IMR-90 (cell line): Measurements from ENCODE around the gene SLC25A5. TPM values are rescaled to one million over a fixed set of nuclear protein-coding genes. Genes with fewer than 3 reads are reported as not detected.
A peak's percentile ranks its signal among the peaks of the same experiment; 100 is the strongest.

Experiments
- ATAC-seq: fragments of 200-7000 bp; cut with Tn5 transposase; 2 replicates; pipeline ENCODE4 v1.9.1; 2020; ENCODE audit warnings: low read depth, mild to moderate bottlenecking, moderate library complexity
- BruUV-seq: library from RNA; stranded (reverse); fragments of 400-500 nt; replicated peaks from 2 replicates; lab custom pipeline; 2021; lab: Mats Ljungman, UMichigan
- CTCF ChIA-PET: fragments of 300-600 bp; formaldehyde crosslinking; extraction: SDS; loops from one replicate; lab custom pipeline; 2021; ENCODE audit warnings: antibody characterized with exemption; lab: Yijun Ruan, JAX
- POLR2A ChIA-PET: fragments of 300-600 bp; sonication (Branson Sonifier 250); formaldehyde crosslinking; loops from one replicate; lab custom pipeline; 2022; ENCODE audit warnings: antibody characterized with exemption; ENCODE audit not compliant: unreplicated experiment; lab: Charles Lee
- DNase-seq: peaks from one replicate; pipeline ENCODE4 v3.0.0; 2013
- H2AFZ ChIP-seq: replicated peaks from 2 replicates; pipeline ENCODE3; 2013; ENCODE audit warnings: low read length, mild to moderate bottlenecking; ENCODE audit not compliant: poor library complexity
- H2AK5ac ChIP-seq: 2 replicates; pipeline ENCODE4 v1.6.1; 2013; ENCODE audit warnings: low read depth, low read length, inconsistent platforms
- H2AK9ac ChIP-seq: replicated peaks from 2 replicates; pipeline ENCODE3; 2013; ENCODE audit warnings: mild to moderate bottlenecking, low read depth, low read length, moderate library complexity; ENCODE audit not compliant: poor library complexity
- H2BK120ac ChIP-seq: 2 replicates; pipeline ENCODE4 v1.6.1; 2013; ENCODE audit warnings: low read depth, low read length, inconsistent platforms
- H2BK15ac ChIP-seq: 3 replicates; pipeline ENCODE4 v1.6.1; 2013; ENCODE audit warnings: low read depth, low read length, inconsistent platforms
- H2BK20ac ChIP-seq: 2 replicates; pipeline ENCODE4 v1.6.1; 2013; ENCODE audit warnings: low read depth, mild to moderate bottlenecking, inconsistent platforms, low read length, moderate library complexity
- H2BK5ac ChIP-seq: 2 replicates; pipeline ENCODE4 v1.6.1; 2013; ENCODE audit warnings: mild to moderate bottlenecking, low read depth, low read length, inconsistent platforms; ENCODE audit not compliant: poor library complexity, severe bottlenecking
- H3K14ac ChIP-seq: replicated peaks from 2 replicates; pipeline ENCODE4 v1.6.1; 2013; ENCODE audit warnings: low read depth, low read length, inconsistent platforms
- H3K18ac ChIP-seq: 2 replicates; pipeline ENCODE4 v1.6.1; 2013; ENCODE audit warnings: low read depth, low read length, control low read depth
- H3K23ac ChIP-seq: 2 replicates; pipeline ENCODE4 v1.6.1; 2013; ENCODE audit warnings: low read depth, low read length, inconsistent platforms
- H3K27ac ChIP-seq: 2 replicates; pipeline ENCODE4 v1.5.1; 2013; ENCODE audit warnings: mild to moderate bottlenecking, control low read depth, low read length; ENCODE audit not compliant: insufficient read depth
- H3K27me3 ChIP-seq: 2 replicates; pipeline ENCODE4 v1.6.1; 2013; ENCODE audit warnings: low read length; ENCODE audit not compliant: control insufficient read depth, insufficient read depth
- H3K36me3 ChIP-seq: 2 replicates; pipeline ENCODE4 v1.6.1; 2013; ENCODE audit warnings: low read length, mixed read lengths; ENCODE audit not compliant: control insufficient read depth, insufficient read depth
- H3K4ac ChIP-seq: 2 replicates; pipeline ENCODE4 v1.6.1; 2013; ENCODE audit warnings: low read depth, low read length, inconsistent platforms
- H3K4me1 ChIP-seq: 2 replicates; pipeline ENCODE4 v1.6.1; 2013; ENCODE audit warnings: low read length, mixed read lengths; ENCODE audit not compliant: control insufficient read depth, insufficient read depth
- H3K4me2 ChIP-seq: 2 replicates; pipeline ENCODE4 v1.6.1; 2013; ENCODE audit warnings: low read depth, mild to moderate bottlenecking, control low read depth, low read length, moderate library complexity
- H3K4me3 ChIP-seq: 2 replicates; pipeline ENCODE4 v1.5.1; 2013; ENCODE audit warnings: low read depth, mild to moderate bottlenecking, control low read depth, low read length, moderate library complexity; ENCODE audit not compliant: insufficient read depth
- H3K56ac ChIP-seq: 2 replicates; pipeline ENCODE4 v1.6.1; 2013; ENCODE audit warnings: low read length, inconsistent platforms; ENCODE audit not compliant: insufficient read depth; ENCODE audit errors: extremely low read depth
- H3K79me1 ChIP-seq, 2 experiments: 2 replicates each; pipeline ENCODE4 v1.6.1; 2013; ENCODE audit warnings: low read length in 2 of 2, inconsistent platforms in 1 of 2, low read depth in 1 of 2
- H3K9ac ChIP-seq: 2 replicates; pipeline ENCODE4 v1.6.1; 2013; ENCODE audit warnings: low read depth, low read length, control low read depth
- H3K9me1 ChIP-seq: 2 replicates; pipeline ENCODE4 v1.6.1; 2013; ENCODE audit warnings: low read length, inconsistent platforms; ENCODE audit not compliant: insufficient read depth
- H3K9me3 ChIP-seq: 2 replicates; pipeline ENCODE4 v1.6.1; 2013; ENCODE audit warnings: low read length; ENCODE audit not compliant: control insufficient read depth, insufficient read depth
- H4K20me1 ChIP-seq: 2 replicates; pipeline ENCODE4 v1.6.1; 2013; ENCODE audit warnings: low read length, inconsistent platforms; ENCODE audit not compliant: insufficient read depth
- H4K5ac ChIP-seq: 2 replicates; pipeline ENCODE4 v1.6.1; 2013; ENCODE audit warnings: mild to moderate bottlenecking, low read depth, low read length, control low read depth
- H4K8ac ChIP-seq, 2 experiments: 2 replicates each; pipeline ENCODE4 v1.6.1; 2013; ENCODE audit warnings: low read depth in 2 of 2, low read length in 2 of 2, control low read depth in 1 of 2, inconsistent platforms in 1 of 2
- H4K91ac ChIP-seq: 2 replicates; pipeline ENCODE4 v1.6.1; 2013; ENCODE audit warnings: low read depth, low read length, inconsistent platforms; ENCODE audit not compliant: insufficient read depth
- BHLHE40 ChIP-seq: fragments of 150-350 bp; IDR thresholded peaks from 2 replicates; pipeline ENCODE4 v1.6.1; 2016; ENCODE audit warnings: mild to moderate bottlenecking, low read depth, low read length
- CEBPB ChIP-seq: IDR thresholded peaks from 2 replicates; pipeline ENCODE4 v1.6.1; 2012; ENCODE audit warnings: low read depth, low read length, improper control_type of control experiment
- CHD1 ChIP-seq: IDR thresholded peaks from 2 replicates; pipeline ENCODE4 v1.6.1; 2012; ENCODE audit warnings: low read depth, low read length, improper control_type of control experiment
- FOS ChIP-seq: fragments of 150-350 bp; IDR thresholded peaks from 2 replicates; pipeline ENCODE4 v1.6.1; 2016; ENCODE audit warnings: low read depth, low read length
- MAFK ChIP-seq: IDR thresholded peaks from 2 replicates; pipeline ENCODE4 v1.6.1; 2012; ENCODE audit warnings: low read depth, low read length, improper control_type of control experiment
- MAZ ChIP-seq: IDR thresholded peaks from 2 replicates; pipeline ENCODE4 v1.6.1; 2012; ENCODE audit warnings: low read depth, mild to moderate bottlenecking, low read length, improper control_type of control experiment, moderate library complexity, borderline replicate concordance
- MXI1 ChIP-seq: IDR thresholded peaks from 2 replicates; pipeline ENCODE4 v1.6.1; 2012; ENCODE audit warnings: low read depth, mild to moderate bottlenecking, low read length, moderate library complexity, borderline replicate concordance
- NFE2L2 ChIP-seq: fragments of 150-350 bp; IDR thresholded peaks from 2 replicates; pipeline ENCODE4 v1.6.1; 2016; ENCODE audit warnings: low read depth, mild to moderate bottlenecking, low read length
- POLR2A ChIP-seq: IDR thresholded peaks from 2 replicates; pipeline ENCODE4 v1.6.1; 2012; ENCODE audit warnings: mild to moderate bottlenecking, low read depth, low read length
- RAD21 ChIP-seq: IDR thresholded peaks from 2 replicates; pipeline ENCODE4 v1.6.1; 2012; ENCODE audit warnings: low read length, improper control_type of control experiment
- RCOR1 ChIP-seq: IDR thresholded peaks from 2 replicates; pipeline ENCODE4 v1.6.1; 2012; ENCODE audit warnings: mild to moderate bottlenecking, low read length, improper control_type of control experiment; ENCODE audit not compliant: insufficient replicate concordance
- RFX5 ChIP-seq: IDR thresholded peaks from 2 replicates; pipeline ENCODE4 v1.8.0; 2012; ENCODE audit warnings: low read depth, mild to moderate bottlenecking, low read length, moderate library complexity
- SMC3 ChIP-seq: fragments of 150-350 bp; IDR thresholded peaks from 2 replicates; pipeline ENCODE4 v1.6.1; 2016; ENCODE audit warnings: low read depth, mild to moderate bottlenecking, antibody characterized with exemption, low read length, moderate library complexity
- WGBS, 2 experiments: methylation state at CpG; one replicate each; pipeline versions ENCODE4 v1.1.5 to v1.1.7; 2013; ENCODE audit warnings: missing lambda C conversion rate in 2 of 2; ENCODE audit not compliant: insufficient read length in 1 of 2; ENCODE audit errors: extremely low coverage in 2 of 2; 5-methylcytosine and 5-hydroxymethylcytosine counted together
- dilution Hi-C: fragments of 300-500 bp; cut with HindIII; formaldehyde crosslinking; loops from one replicate; pipeline ENCODE4 v1.14.3; 2018; ENCODE audit warnings: low sequenced_read_pairs; ENCODE audit not compliant: unreplicated experiment
- in situ Hi-C: fragments of 300-500 bp; cut with MboI; formaldehyde crosslinking; loops from 3 replicates; pipeline ENCODE4 v1.14.3; 2019; ENCODE audit warnings: low sequenced_read_pairs, inconsistent platforms, mixed read lengths
- intact Hi-C: fragments of 100-400 bp; cut with micrococcal nuclease; formaldehyde crosslinking; loops from 2 replicates; pipeline ENCODE4 v1.10.0; 2022
- polyA plus RNA-seq, 3 experiments: library from polyadenylated mRNA; depleted of rRNA; stranded (reverse); fragments of >200 nt; gene quantifications; 2 replicates each; pipeline ENCODE4 v1.2.3, GENCODE V29; 2012; ENCODE audit warnings: low replicate concordance in 1 of 3
- total RNA-seq: library from RNA; depleted of rRNA; stranded (reverse); fragments of >200 nt; gene quantifications from 2 replicates; pipeline ENCODE4 v1.2.3, GENCODE V29; 2012
- TF ChIP-seq, protein P1 (sequence below): fragments of 150-350 bp; IDR thresholded peaks from 2 replicates; pipeline ENCODE4 v1.6.1; 2017; ENCODE audit warnings: mild to moderate bottlenecking, antibody characterized with exemption, low read length, low read depth
- TF ChIP-seq, protein P2 (sequence below): fragments of 150-350 bp; IDR thresholded peaks from 2 replicates; pipeline ENCODE4 v1.6.1; 2016; ENCODE audit warnings: low read depth, mild to moderate bottlenecking, low read length, moderate library complexity, borderline replicate concordance
- TF ChIP-seq, protein P3 (sequence below): conservative IDR thresholded peaks from 2 replicates; pipeline ENCODE4 v1.5.1; 2012; ENCODE audit warnings: mild to moderate bottlenecking, low read depth, low read length, improper control_type of control experiment

SLC25A5 gene
- total and polyA plus RNA-seq, 2 of the 4 experiments (the other 2 are of a cell fraction), result 216 to 337 TPM

DNA sequence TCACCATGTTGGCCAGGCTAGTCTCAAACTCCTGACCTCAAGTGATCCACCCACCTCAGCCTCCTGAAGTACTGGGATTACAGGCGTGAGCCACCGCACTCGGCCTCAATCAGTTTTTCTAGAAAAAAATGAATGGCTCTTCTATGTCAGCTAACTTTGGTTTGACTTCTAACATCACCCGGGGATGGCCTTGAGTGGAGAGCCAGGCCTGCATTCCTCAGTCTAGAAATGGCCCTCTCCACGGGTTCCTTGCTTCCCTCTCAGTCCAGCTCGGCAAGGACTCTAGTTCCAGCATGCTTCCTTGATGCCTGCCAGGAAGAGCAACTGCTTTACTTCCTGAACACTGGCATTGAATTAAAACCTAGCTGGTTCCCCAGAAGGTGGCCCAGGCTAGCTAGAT, 39.0 kb downstream of the SLC25A5 start:
- Histone ChIP-seq H4K20me1 (no peaks in the 10 kb centered on the region; the same call in 1 of the 2 replicates), H3K9ac (no peak overlapping the region), H2BK15ac (no peak overlapping the region), H2BK20ac (peak overlapping the region; percentile 66; the same call in 1 of the 2 replicates), H3K4ac (no peak overlapping the region), H2AFZ (no peak overlapping the region), H3K4me3 (no peak overlapping the region), H3K4me2 (no peak overlapping the region), H4K91ac (no peak overlapping the region), H3K18ac (no peak overlapping the region), H3K36me3 (no peaks in the 10 kb centered on the region), H2AK9ac (no peak overlapping the region), H2AK5ac (no peak overlapping the region), H3K79me1 (no peaks in the 10 kb centered on the region), H2BK5ac (no peak overlapping the region), H4K5ac (no peak overlapping the region), H3K27ac (no peak overlapping the region), H3K4me1 (peaks cover 7% of the 10 kb centered on the region), H4K8ac (no peak overlapping the region), H3K14ac (no peak overlapping the region), H3K9me3 (no peaks in the 10 kb centered on the region), H3K27me3 (no peaks in the 10 kb centered on the region), H3K9me1 (peaks cover 11% of the 10 kb centered on the region), H3K23ac (no peak overlapping the region), H3K56ac (no peak overlapping the region), H2BK120ac (no peak overlapping the region)
- 51% methylated on average over 3 of the region's 6 CpGs; no CpG with 5 or more reads in 1 of the 2 experiments for WGBS, 2 experiments
- DNase-seq (no peak), ATAC-seq (no peak)
- in situ Hi-C loops (loop anchor here (25.0 kb wide), 1 partner anchor 230 kb away; no protein-coding TSS in a partner anchor), intact Hi-C loops (no loop called here), dilution Hi-C loops (no loop called here)
- ChIA-PET CTCF (interaction anchor here (0.6 to 0.8 kb wide), 2 partner anchors 18 to 19 kb away, joined by 3 to 8 read pairs; no protein-coding TSS in a partner anchor), POLR2A (no interaction called here)
- TF ChIP-seq CEBPB, result no peak
- no peak for TF ChIP-seq RAD21
- TF ChIP-seq, protein P1, sequence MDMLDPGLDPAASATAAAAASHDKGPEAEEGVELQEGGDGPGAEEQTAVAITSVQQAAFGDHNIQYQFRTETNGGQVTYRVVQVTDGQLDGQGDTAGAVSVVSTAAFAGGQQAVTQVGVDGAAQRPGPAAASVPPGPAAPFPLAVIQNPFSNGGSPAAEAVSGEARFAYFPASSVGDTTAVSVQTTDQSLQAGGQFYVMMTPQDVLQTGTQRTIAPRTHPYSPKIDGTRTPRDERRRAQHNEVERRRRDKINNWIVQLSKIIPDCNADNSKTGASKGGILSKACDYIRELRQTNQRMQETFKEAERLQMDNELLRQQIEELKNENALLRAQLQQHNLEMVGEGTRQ, result no peak
- TF ChIP-seq, protein P2, sequence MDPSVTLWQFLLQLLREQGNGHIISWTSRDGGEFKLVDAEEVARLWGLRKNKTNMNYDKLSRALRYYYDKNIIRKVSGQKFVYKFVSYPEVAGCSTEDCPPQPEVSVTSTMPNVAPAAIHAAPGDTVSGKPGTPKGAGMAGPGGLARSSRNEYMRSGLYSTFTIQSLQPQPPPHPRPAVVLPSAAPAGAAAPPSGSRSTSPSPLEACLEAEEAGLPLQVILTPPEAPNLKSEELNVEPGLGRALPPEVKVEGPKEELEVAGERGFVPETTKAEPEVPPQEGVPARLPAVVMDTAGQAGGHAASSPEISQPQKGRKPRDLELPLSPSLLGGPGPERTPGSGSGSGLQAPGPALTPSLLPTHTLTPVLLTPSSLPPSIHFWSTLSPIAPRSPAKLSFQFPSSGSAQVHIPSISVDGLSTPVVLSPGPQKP, result no peak
- TF ChIP-seq NFE2L2, result no peak
- no peak for TF ChIP-seq SMC3
- TF ChIP-seq MAFK, result no peak
- no peak for TF ChIP-seq RCOR1
- TF ChIP-seq MXI1, result no peak
- TF ChIP-seq FOS, result no peak
- no peak for TF ChIP-seq BHLHE40
- TF ChIP-seq POLR2A, result no peak
- TF ChIP-seq RFX5, result no peak
- no peak for TF ChIP-seq CHD1
- TF ChIP-seq, protein P3, sequence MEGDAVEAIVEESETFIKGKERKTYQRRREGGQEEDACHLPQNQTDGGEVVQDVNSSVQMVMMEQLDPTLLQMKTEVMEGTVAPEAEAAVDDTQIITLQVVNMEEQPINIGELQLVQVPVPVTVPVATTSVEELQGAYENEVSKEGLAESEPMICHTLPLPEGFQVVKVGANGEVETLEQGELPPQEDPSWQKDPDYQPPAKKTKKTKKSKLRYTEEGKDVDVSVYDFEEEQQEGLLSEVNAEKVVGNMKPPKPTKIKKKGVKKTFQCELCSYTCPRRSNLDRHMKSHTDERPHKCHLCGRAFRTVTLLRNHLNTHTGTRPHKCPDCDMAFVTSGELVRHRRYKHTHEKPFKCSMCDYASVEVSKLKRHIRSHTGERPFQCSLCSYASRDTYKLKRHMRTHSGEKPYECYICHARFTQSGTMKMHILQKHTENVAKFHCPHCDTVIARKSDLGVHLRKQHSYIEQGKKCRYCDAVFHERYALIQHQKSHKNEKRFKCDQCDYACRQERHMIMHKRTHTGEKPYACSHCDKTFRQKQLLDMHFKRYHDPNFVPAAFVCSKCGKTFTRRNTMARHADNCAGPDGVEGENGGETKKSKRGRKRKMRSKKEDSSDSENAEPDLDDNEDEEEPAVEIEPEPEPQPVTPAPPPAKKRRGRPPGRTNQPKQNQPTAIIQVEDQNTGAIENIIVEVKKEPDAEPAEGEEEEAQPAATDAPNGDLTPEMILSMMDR, result no peak
- no peak for TF ChIP-seq MAZ
- no TSS peak for BruUV-seq
